Sigmoid colon (tissue), 4 donors: Measurements from ENCODE around the gene PRTG.
"Not testable (repeated sequence)": the region's sequence is repeated elsewhere in the genome, so short reads cannot be mapped to it uniquely, and the experiment has no call there.

Experiments
- EP300 ChIP-seq, 4 donors: sonication (generic); formaldehyde crosslinking; IDR thresholded peaks; one replicate each; pipeline ENCODE4 v1.6.1; 2017; ENCODE audit warnings: antibody characterized with exemption in 4 of 4
- POLR2A ChIP-seq, 2 donors: fragments of 450-650 bp; IDR thresholded peaks; one replicate each; pipeline ENCODE4 v1.6.1; 2016; ENCODE audit warnings: antibody characterized with exemption in 2 of 2, mild to moderate bottlenecking in 2 of 2, moderate library complexity in 2 of 2
- TF ChIP-seq, protein P1 (sequence below), 4 experiments: fragments of 450-650 bp in 3 of 4; fragments of 200-600 bp in 1 of 4; IDR thresholded peaks; one replicate each; pipeline ENCODE4 v1.5.1; 2016 to 2019; ENCODE audit warnings: antibody characterized with exemption in 4 of 4, mild to moderate bottlenecking in 3 of 4, moderate library complexity in 2 of 4

DNA sequence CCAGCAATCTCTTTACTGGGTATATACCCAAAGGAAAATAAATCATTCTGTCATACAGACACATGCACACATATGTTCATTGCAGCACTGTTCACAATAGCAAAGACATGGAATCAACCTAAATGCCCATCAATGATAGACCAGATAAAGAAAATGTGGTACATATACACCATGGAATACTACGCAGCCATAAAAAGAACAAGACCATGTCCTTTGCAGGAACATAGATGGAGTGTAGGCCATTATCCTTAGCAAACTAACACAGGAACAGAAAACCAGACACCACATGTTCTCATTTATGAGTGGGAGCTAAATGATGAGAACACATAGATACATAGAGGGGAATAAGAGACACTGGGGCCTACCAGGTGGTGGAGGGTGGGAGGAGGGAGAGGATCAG is 149.9 kb downstream of the PRTG start:
- TF ChIP-seq, protein P1, sequence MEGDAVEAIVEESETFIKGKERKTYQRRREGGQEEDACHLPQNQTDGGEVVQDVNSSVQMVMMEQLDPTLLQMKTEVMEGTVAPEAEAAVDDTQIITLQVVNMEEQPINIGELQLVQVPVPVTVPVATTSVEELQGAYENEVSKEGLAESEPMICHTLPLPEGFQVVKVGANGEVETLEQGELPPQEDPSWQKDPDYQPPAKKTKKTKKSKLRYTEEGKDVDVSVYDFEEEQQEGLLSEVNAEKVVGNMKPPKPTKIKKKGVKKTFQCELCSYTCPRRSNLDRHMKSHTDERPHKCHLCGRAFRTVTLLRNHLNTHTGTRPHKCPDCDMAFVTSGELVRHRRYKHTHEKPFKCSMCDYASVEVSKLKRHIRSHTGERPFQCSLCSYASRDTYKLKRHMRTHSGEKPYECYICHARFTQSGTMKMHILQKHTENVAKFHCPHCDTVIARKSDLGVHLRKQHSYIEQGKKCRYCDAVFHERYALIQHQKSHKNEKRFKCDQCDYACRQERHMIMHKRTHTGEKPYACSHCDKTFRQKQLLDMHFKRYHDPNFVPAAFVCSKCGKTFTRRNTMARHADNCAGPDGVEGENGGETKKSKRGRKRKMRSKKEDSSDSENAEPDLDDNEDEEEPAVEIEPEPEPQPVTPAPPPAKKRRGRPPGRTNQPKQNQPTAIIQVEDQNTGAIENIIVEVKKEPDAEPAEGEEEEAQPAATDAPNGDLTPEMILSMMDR (IDR thresholded peaks at IDR 0.05): not testable (repeated sequence)
- not testable (repeated sequence) for TF ChIP-seq POLR2A, EP300 (IDR thresholded peaks at IDR 0.05)
